ENCODE data around the gene PLA2G2F.
A peak's percentile ranks its signal among the peaks of the same experiment; 100 is the strongest.

Gene PLA2G2F

DNA sequence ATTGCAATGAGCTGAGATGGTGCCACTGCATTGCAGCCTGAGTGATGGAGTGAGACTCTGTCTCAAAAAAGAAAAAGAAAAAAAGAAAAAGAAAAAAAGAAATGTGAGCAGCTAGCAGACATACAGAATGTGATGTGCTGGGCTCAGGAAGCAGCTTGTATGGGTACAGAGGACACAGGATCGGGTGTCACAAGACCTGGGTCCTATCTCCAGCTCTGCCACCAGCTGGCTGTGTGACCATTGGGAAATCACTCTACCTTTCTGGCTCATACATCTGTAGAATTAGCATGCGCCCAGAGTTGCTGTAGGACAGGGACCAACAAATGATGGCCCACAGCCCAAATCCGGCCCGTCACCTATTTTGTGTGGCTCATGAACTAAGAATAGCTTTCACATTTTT, 50.5 kb downstream of the PLA2G2F start:
- no peaks in the 10 kb centered on the region for H3K4me1 ChIP-seq
- no peak for DNase-seq (ENCODE audit: low spot score in 2 of 2)
- H3K27me3 ChIP-seq (ENCODE audit: low read depth): peaks cover 51% of the 10 kb centered on the region
- H3K36me3 ChIP-seq (replicated peaks): no peaks in the 10 kb centered on the region
- H3K9me3 ChIP-seq: no peaks in the 10 kb centered on the region
- H3K4me3 ChIP-seq: no peak overlapping the region
- in situ Hi-C loops (cut with MboI; ENCODE audit: low sequenced_read_pairs): no loop called here

DNA sequence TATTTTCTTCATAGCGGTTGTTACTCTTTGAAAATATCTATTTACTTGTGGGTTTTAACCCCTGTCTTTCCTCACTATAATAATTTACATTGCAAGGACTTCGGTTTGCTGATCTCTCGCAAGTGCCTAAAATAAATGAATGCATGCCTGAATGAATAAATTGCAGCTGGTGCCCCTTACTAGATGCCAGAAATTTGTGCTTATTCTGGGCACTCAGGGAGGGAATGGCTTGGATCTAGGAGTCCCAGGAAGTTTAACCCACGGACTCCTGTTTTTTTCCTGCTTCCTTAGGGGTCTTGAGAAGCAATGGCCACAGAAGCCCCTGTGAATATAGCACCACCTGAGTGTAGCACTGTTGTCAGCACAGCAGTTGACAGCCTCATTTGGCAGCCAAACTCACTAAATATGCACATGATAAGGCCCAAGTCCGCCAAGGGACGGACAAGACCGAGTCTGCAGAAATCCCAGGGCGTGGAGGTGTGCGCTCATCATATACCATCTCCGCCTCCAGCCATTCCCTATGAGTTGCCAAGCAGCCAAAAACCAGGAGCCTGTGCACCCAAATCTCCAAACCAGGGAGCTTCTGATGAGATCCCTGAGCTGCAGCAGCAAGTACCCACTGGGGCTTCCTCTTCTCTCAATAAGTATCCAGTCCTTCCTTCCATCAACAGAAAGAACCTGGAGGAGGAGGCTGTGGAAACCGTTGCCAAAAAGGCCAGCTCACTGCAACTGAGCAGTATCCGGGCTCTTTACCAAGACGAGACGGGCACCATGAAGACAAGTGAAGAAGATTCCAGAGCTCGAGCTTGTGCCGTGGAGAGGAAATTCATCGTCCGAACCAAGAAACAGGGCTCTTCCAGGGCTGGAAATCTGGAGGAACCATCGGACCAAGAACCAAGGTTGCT, 51.4 kb downstream of the PLA2G2F start:
- in situ Hi-C loops (cut with MboI; ENCODE audit: low sequenced_read_pairs): no loop called here
- H3K9me3 ChIP-seq: no peaks in the 10 kb centered on the region

DNA sequence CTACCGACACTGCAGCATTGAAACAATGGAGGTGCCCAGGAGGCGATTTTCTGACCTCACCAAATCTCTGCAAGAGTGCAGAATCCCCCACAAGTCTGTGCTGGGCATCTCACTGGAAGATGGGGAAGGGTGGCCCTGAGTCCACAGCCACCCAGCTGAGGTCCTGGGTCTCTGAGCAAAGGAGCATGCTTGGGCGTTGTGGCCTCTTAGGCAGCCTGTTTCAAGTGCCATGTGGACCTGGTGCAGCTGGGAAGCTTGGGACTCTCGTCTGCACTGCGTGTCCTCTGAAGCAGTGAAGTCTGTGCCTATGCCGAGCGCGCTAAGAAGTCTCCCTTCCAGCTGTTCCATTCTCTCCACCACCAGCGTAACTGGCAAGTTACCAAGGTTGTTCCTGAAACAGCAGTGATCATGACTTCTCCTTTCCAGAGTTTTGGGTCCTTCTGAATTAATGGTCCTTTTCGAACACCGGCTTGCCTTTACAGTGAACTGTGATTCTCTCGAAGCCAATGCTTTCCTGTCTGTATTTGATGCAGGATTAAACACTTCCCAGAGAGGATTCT, 52.2 kb downstream of the PLA2G2F start:
- in situ Hi-C loops (cut with MboI; ENCODE audit: low sequenced_read_pairs): no loop called here
- H3K27me3 ChIP-seq (ENCODE audit: low read depth): peaks cover 39% of the 10 kb centered on the region
- H3K36me3 ChIP-seq (replicated peaks): no peaks in the 10 kb centered on the region
- DNase-seq (ENCODE audit: low spot score in 2 of 2): no peak
- no peaks in the 10 kb centered on the region for H3K4me1 ChIP-seq
- H3K4me3 ChIP-seq: no peak overlapping the region
- H3K9me3 ChIP-seq: no peaks in the 10 kb centered on the region

More for the DNA sequence above, 51.4 kb downstream of the PLA2G2F start:
- H3K4me3 ChIP-seq: no peak overlapping the region
- H3K4me1 ChIP-seq: no peaks in the 10 kb centered on the region
- H3K36me3 ChIP-seq (replicated peaks): no peaks in the 10 kb centered on the region
- DNase-seq (ENCODE audit: low spot score in 2 of 2): no peak
- peaks cover 44% of the 10 kb centered on the region for H3K27me3 ChIP-seq (ENCODE audit: low read depth)

DNA sequence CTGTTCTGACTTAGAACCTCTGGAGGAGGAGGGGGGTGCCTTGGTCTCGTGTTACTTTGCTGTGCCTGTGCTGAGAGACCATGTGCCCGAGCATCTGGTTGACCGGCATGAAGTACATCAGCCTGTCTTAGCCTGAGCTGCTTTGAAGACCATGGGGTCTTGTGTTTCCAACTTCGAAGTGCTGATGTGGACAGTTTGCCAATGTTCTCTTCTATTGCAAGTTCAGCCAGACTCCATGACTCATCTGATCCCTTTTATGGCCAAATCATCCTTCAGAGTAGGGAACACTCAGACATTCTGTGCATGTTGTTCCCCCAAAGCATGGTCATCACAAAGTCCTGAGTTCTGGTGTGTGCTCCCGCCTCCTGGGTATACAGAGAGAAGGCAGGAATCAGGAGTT, 53.2 kb downstream of the PLA2G2F start:
- in situ Hi-C loops (cut with MboI; ENCODE audit: low sequenced_read_pairs): no loop called here
- H3K27me3 ChIP-seq (ENCODE audit: low read depth): peaks cover 33% of the 10 kb centered on the region
- H3K9me3 ChIP-seq: no peaks in the 10 kb centered on the region
- H3K36me3 ChIP-seq (replicated peaks): no peaks in the 10 kb centered on the region
- no peak for DNase-seq (ENCODE audit: low spot score in 2 of 2)
- H3K4me1 ChIP-seq: no peaks in the 10 kb centered on the region
- H3K4me3 ChIP-seq: no peak overlapping the region

DNA sequence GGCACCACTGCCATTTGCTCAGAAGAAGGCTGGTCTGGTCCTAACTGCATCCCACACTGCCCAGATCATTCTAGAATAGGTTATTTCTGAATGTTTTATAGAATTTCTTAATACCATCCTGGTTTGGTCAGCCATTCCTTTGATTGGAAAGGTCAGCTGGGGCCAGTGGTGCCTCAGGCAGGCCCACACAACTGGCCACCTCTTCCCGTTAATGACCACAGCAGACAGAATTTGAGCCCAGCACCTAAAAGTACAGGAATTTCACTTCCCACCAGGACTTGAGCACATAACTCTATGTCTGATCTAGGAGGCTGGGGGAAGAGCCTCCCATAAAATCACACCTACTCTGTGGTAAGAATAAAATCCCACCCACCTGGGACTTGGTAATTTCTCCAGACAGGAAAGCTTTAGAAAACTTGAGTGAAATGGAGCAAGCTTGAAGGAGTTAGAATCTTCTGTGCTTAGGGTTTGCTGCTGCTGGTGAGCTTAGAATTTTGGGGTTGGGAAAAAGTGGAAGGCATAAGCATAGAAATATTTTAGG, 53.8 kb downstream of the PLA2G2F start:
- in situ Hi-C loops (cut with MboI; ENCODE audit: low sequenced_read_pairs): no loop called here
- DNase-seq (ENCODE audit: low spot score in 2 of 2): no peak
- Histone ChIP-seq H3K9me3 (no peaks in the 10 kb centered on the region), H3K36me3 (replicated peaks) (no peaks in the 10 kb centered on the region), H3K4me3 (no peak overlapping the region), H3K4me1 (no peaks in the 10 kb centered on the region), H3K27me3 (ENCODE audit: low read depth) (peaks cover 28% of the 10 kb centered on the region)

DNA sequence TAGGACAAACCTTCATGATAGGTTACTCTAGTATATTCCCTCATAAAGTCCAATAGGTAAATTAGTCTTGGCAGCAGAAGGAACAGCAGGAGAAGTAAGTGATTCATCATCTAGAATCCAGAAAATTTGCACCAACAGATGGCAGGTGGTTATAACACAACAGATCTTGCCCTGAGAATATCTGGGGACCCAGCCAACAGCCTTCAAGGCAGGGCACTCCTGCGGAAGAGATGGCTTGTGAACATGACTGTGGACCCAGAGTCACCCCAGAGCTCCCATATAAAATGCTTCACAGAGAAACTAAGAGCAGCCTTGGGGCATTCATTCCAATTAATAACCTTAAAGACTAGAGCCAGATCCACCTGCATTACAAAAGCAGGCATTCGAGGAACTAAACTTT, 55.1 kb downstream of the PLA2G2F start:
- no peak overlapping the region for H3K4me3 ChIP-seq
- in situ Hi-C loops (cut with MboI; ENCODE audit: low sequenced_read_pairs): no loop called here
- no peaks in the 10 kb centered on the region for H3K9me3 ChIP-seq
- H3K27me3 ChIP-seq (ENCODE audit: low read depth): peaks cover 20% of the 10 kb centered on the region
- peak in 1 of 2 experiments; percentile 2 for DNase-seq (ENCODE audit: low spot score in 2 of 2)
- H3K36me3 ChIP-seq (replicated peaks): no peaks in the 10 kb centered on the region
- H3K4me1 ChIP-seq: no peaks in the 10 kb centered on the region

DNA sequence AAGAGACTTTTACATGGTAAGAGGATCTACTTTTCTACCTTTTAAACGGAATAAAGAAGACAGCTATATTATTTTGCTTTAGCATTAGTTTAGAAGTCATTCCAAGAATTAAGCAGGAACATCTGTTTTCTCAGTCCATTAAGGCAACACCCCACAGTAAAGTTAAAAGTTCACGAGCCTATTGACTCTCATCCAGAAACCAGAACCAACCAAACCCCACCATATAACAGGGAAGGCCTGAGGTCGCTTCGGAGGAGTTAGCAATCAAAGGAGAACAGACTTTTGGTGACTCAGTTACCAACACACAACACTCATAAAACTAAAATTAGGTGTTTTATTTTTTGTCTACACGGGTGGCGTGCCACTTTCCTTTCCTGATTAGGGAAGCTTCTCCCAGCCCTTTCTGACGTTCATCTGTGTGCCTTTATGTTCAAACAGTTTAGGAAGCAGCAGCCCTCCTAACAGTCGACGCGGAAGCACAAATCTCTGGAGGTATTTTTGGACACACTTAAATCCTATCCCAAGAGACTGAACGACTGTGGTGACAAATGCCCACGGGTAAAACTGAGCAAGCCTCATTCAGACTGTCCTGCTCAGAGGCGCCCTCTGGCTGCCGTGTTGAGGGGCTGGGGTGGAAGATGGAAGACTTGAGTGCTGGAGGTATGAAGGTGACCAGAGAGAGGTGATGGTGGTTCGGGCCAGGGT, 55.8 kb downstream of the PLA2G2F start:
- H3K27me3 ChIP-seq (ENCODE audit: low read depth): peaks cover 24% of the 10 kb centered on the region
- in situ Hi-C loops (cut with MboI; ENCODE audit: low sequenced_read_pairs): no loop called here
- peak; percentile 40 to 76 for DNase-seq (ENCODE audit: low spot score in 2 of 2)
- H3K4me3 ChIP-seq: no peak overlapping the region
- H3K36me3 ChIP-seq (replicated peaks): no peaks in the 10 kb centered on the region
- no peaks in the 10 kb centered on the region for H3K9me3 ChIP-seq
- no peaks in the 10 kb centered on the region for H3K4me1 ChIP-seq

DNA sequence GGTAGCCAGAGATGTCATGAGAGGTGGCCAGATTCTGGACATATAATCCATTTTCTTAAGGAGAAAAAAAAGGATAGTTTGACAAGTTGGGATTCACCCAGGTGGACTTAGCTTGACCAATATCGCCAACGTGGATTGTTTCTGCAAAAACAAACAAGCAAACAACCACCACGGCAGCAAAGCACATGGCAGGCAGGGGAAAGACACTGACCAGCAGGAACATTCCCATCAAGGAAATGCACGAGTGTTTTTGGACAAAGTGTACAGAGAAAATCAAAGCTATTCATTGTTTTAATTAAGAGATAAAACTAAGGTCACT, 56.3 kb downstream of the PLA2G2F start:
- in situ Hi-C loops (cut with MboI; ENCODE audit: low sequenced_read_pairs): no loop called here
- no peak for DNase-seq (ENCODE audit: low spot score in 2 of 2)
- Histone ChIP-seq H3K4me3 (no peak overlapping the region), H3K9me3 (no peaks in the 10 kb centered on the region), H3K27me3 (ENCODE audit: low read depth) (peaks cover 24% of the 10 kb centered on the region), H3K36me3 (replicated peaks) (no peaks in the 10 kb centered on the region), H3K4me1 (no peaks in the 10 kb centered on the region)

DNA sequence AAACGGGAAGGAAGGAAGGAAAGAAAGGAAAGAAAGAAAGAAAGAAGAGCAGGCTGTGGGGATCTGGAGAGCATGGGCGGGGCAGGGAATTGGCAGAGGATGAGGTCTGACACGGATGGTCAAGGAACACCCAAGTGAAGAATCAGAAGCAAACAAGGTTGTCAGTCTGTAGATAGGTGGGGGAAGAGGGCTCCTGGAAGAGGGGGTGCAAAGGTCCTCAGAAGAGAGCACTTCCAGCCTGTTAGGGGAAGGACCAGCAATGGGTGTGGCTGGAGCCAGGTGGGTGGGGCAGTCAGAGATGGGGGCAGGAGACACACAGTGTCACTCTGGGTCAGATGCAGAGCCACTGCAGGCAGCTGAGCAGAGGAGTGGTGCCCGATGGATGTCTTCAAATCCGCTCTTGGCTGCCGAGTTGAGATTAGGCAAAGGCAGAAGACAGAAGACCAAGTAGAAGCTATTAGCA, 58.2 kb downstream of the PLA2G2F start:
- H3K36me3 ChIP-seq (replicated peaks): no peaks in the 10 kb centered on the region
- no peak overlapping the region for H3K4me3 ChIP-seq
- no peaks in the 10 kb centered on the region for H3K9me3 ChIP-seq
- no peaks in the 10 kb centered on the region for H3K4me1 ChIP-seq
- in situ Hi-C loops (cut with MboI; ENCODE audit: low sequenced_read_pairs): no loop called here
- no peak for DNase-seq (ENCODE audit: low spot score in 2 of 2)
- H3K27me3 ChIP-seq (ENCODE audit: low read depth): peaks cover 27% of the 10 kb centered on the region

DNA sequence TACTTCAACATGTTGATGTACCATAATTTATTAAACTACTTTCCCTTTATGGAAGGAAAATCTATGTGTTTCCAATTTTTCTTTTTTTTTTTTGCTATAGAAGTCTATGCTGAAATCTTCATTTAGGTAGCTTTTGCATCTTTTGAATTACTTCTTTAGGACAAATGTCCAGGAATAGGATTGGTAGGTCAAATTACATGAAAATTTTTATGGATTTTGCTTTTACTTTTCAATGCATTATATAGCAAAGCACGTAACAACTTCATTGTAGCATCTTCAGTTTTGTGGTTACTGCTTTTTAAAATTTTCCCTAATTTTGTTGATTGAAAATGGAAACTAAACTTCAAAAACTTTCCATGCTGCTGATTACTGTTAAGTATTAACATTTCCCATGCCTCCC, 59.2 kb downstream of the PLA2G2F start:
- in situ Hi-C loops (cut with MboI; ENCODE audit: low sequenced_read_pairs): no loop called here
- Histone ChIP-seq H3K4me1 (no peaks in the 10 kb centered on the region), H3K9me3 (no peaks in the 10 kb centered on the region), H3K36me3 (replicated peaks) (no peaks in the 10 kb centered on the region), H3K4me3 (no peak overlapping the region), H3K27me3 (ENCODE audit: low read depth) (peaks cover 27% of the 10 kb centered on the region)
- DNase-seq (ENCODE audit: low spot score in 2 of 2): no peak

DNA sequence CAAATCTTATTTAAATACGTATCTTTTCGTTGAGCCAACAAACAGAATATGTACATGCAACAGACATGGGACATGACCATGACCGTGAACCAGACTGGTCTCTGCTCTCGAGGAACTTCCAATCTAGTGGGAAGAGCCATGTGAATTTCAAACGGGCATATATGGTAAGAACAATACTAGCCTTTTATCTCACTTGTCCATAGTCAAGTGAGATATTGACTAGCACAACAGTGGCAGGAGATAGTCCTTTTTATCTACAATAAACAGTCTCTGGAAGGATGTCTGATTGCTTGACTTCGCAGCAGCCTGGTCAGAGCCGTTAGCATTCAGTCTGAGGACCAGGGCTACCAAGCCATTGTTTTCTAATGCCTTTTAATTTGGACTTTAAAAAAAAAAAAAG, 59.8 kb downstream of the PLA2G2F start:
- DNase-seq (ENCODE audit: low spot score in 2 of 2): no peak
- H3K9me3 ChIP-seq: no peaks in the 10 kb centered on the region
- H3K4me1 ChIP-seq: no peaks in the 10 kb centered on the region
- H3K36me3 ChIP-seq (replicated peaks): no peaks in the 10 kb centered on the region
- peaks cover 24% of the 10 kb centered on the region for H3K27me3 ChIP-seq (ENCODE audit: low read depth)
- no peak overlapping the region for H3K4me3 ChIP-seq
- in situ Hi-C loops (cut with MboI; ENCODE audit: low sequenced_read_pairs): no loop called here

DNA sequence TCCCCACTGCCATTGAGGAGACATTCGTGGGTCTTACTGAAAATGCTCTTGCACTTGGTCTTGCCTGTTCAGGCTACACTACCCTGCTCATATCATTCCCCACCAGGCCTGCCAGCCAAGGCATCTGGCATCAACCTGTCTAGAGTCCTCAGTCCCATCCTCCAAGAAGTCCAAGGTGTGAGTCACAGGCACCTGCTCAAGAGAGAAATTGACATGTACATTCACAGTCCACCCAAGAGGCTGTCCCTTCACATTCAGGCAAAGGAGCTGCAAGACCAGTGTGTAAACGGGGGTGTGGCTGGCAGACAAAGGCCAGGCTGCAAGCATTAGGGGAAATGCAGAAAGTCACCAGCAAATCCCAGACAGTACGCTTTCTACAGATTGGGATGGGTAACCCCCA, 60.3 kb downstream of the PLA2G2F start:
- DNase-seq (ENCODE audit: low spot score in 2 of 2): no peak
- Histone ChIP-seq H3K36me3 (replicated peaks) (no peaks in the 10 kb centered on the region), H3K9me3 (no peaks in the 10 kb centered on the region), H3K4me3 (no peak overlapping the region), H3K4me1 (no peaks in the 10 kb centered on the region), H3K27me3 (ENCODE audit: low read depth) (peaks cover 24% of the 10 kb centered on the region)
- in situ Hi-C loops (cut with MboI; ENCODE audit: low sequenced_read_pairs): no loop called here

DNA sequence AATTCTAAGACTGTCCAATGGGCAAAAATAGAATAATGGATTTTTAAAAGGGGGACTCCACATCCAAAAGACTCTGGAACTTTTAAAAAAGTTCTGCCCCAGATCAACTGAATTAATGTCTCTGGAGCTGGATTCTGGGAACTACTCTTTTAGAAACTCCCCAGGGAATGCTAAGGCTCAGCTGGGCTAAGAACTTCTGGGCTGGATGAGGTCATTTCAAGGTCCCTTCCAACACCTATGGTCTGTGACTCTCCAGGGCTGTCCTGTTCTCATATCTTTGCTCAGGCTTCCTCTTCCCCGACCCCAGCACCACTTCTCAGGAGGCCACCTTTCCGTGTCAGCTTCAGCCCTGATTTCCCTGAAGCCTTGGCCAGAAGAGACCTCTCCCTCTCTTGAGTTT, 60.7 kb downstream of the PLA2G2F start:
- H3K9me3 ChIP-seq: no peaks in the 10 kb centered on the region
- H3K4me1 ChIP-seq: no peaks in the 10 kb centered on the region
- no peak for DNase-seq (ENCODE audit: low spot score in 2 of 2)
- no peaks in the 10 kb centered on the region for H3K36me3 ChIP-seq (replicated peaks)
- in situ Hi-C loops (cut with MboI; ENCODE audit: low sequenced_read_pairs): no loop called here
- H3K27me3 ChIP-seq (ENCODE audit: low read depth): peaks cover 24% of the 10 kb centered on the region
- H3K4me3 ChIP-seq: no peak overlapping the region

All from HAP-1 (cell line).